H1 (cell line): Measurements from ENCODE around the gene DHX57.

ENCODE experiments used
- EZH2 ChIP-seq: fragments of 200-600 bp; sonication (generic); IDR thresholded peaks from 2 replicates; pipeline ENCODE4 v1.7.1; 2012; ENCODE audit warnings: low read depth, mild to moderate bottlenecking, moderate library complexity, low read length, inconsistent platforms; ENCODE audit not compliant: severe bottlenecking
- GABPA ChIP-seq: IDR thresholded peaks from 2 replicates; pipeline ENCODE4 v1.6.1; 2011; ENCODE audit warnings: mild to moderate bottlenecking, low read length, moderate library complexity, borderline replicate concordance; ENCODE audit not compliant: insufficient read depth
- HDAC2 ChIP-seq, 2 experiments: fragments of 300-600 bp in 1 of 2; sonication (generic) in 1 of 2; IDR thresholded peaks; 2 replicates each; pipeline ENCODE4 v1.6.1; 2011 to 2012; ENCODE audit warnings: low read depth in 2 of 2, low read length in 2 of 2, mild to moderate bottlenecking in 2 of 2, moderate library complexity in 2 of 2, borderline replicate concordance in 1 of 2, inconsistent platforms in 1 of 2
- POLR2A ChIP-seq, 2 experiments: IDR thresholded peaks; 1 replicate in 1 of 2; 2 replicates in 1 of 2; pipeline ENCODE4 v1.6.1; 2011; ENCODE audit warnings: low read depth in 2 of 2, low read length in 2 of 2, mild to moderate bottlenecking in 2 of 2; ENCODE audit errors: control extremely low read depth in 1 of 2
- POLR2AphosphoS5 ChIP-seq: IDR thresholded peaks from 2 replicates; pipeline ENCODE4 v1.6.1; 2011; ENCODE audit warnings: low read depth, low read length
- RNF2 ChIP-seq: fragments of 200-900, 300-1000 bp; sonication (generic); IDR thresholded peaks from 2 replicates; pipeline ENCODE4 v1.7.1; 2016; ENCODE audit warnings: borderline replicate concordance, low read depth, mild to moderate bottlenecking, antibody characterized with exemption, low read length; ENCODE audit not compliant: poor library complexity, severe bottlenecking; ENCODE audit errors: missing control alignments
- RXRA ChIP-seq: IDR thresholded peaks from 2 replicates; pipeline ENCODE4 v1.6.1; 2011; ENCODE audit warnings: low read depth, mild to moderate bottlenecking, low read length, moderate library complexity; ENCODE audit not compliant: insufficient read depth
- TAF1 ChIP-seq: IDR thresholded peaks from 2 replicates; pipeline ENCODE4 v1.6.1; 2011; ENCODE audit warnings: mild to moderate bottlenecking, low read depth, low read length
- TF ChIP-seq, protein P1 (sequence below), 3 experiments: IDR thresholded peaks; 1 replicate in 2 of 3; 2 replicates in 1 of 3; pipeline versions ENCODE4 v1.5.1 to v1.6.1; 2011; ENCODE audit warnings: low read length in 3 of 3, mild to moderate bottlenecking in 3 of 3, inconsistent platforms in 2 of 3, low read depth in 1 of 3, moderate library complexity in 1 of 3; ENCODE audit not compliant: insufficient read depth in 1 of 3; ENCODE audit errors: control extremely low read depth in 1 of 3

DNA sequence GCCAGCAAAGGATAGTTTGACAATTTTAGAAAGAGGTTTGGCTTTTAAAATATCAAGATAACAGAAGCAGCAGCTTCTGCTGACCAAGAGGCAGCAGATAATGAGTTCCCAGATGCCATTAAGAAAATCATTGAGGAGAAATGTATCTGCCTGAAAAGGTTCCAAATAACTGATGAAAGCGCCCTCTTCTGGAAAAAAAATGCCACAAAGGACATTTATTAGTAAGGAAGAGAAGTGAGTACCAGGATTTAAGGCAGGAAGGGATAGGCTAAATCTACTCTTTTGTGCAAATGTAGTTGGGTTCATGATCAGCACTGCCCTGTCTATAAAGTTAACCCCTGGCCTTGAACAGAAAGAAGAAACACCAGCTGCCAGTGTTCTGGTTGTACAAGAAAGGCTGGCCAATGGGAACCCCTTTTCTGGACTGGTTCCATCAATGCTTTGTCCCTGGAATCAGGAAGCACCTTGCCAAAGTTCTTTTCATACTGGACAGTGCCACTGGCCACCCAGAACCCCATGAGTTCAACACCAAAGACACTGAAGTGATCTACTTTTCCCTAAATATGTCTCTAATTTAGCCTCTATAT is 40.6 kb downstream of the DHX57 start:
- TF ChIP-seq, protein P1, sequence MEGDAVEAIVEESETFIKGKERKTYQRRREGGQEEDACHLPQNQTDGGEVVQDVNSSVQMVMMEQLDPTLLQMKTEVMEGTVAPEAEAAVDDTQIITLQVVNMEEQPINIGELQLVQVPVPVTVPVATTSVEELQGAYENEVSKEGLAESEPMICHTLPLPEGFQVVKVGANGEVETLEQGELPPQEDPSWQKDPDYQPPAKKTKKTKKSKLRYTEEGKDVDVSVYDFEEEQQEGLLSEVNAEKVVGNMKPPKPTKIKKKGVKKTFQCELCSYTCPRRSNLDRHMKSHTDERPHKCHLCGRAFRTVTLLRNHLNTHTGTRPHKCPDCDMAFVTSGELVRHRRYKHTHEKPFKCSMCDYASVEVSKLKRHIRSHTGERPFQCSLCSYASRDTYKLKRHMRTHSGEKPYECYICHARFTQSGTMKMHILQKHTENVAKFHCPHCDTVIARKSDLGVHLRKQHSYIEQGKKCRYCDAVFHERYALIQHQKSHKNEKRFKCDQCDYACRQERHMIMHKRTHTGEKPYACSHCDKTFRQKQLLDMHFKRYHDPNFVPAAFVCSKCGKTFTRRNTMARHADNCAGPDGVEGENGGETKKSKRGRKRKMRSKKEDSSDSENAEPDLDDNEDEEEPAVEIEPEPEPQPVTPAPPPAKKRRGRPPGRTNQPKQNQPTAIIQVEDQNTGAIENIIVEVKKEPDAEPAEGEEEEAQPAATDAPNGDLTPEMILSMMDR (IDR thresholded peaks at IDR 0.05; ENCODE audit: control extremely low read depth in 1 of 3, insufficient read depth in 1 of 3, low read depth in 1 of 3, low read length in 3 of 3): peak in 2 of 3 experiments; percentile 29 to 51; a peak in 2 of 4 replicates
- TF ChIP-seq GABPA (no peak), POLR2A (IDR thresholded peaks at IDR 0.05; ENCODE audit: control extremely low read depth in 1 of 2, low read depth in 2 of 2, low read length in 2 of 2) (no peak), POLR2AphosphoS5 (no peak), RXRA (no peak), EZH2 (no peak), TAF1 (no peak), HDAC2 (IDR thresholded peaks at IDR 0.05; ENCODE audit: borderline replicate concordance in 1 of 2, low read depth in 2 of 2, low read length in 2 of 2) (no peak), RNF2 (no peak)
